Upper lobe of right lung (tissue), 1 donor: ENCODE data around the gene SLC25A44. TPM values are rescaled to one million over a fixed set of nuclear protein-coding genes. Genes with fewer than 3 reads are reported as not detected.

ENCODE experiments used
- ATAC-seq: fragments of 200-7000 bp; cut with Tn5 transposase; one replicate; pipeline ENCODE4 v1.9.1; 2020; ENCODE audit warnings: mild to moderate bottlenecking, moderate library complexity
- DNase-seq: peaks from one replicate; pipeline ENCODE4 v3.0.0-alpha.2; 2020
- H3K27ac ChIP-seq: fragments of 200-600 bp; one replicate; pipeline ENCODE4 v1.8.0; 2022
- H3K27me3 ChIP-seq: fragments of 200-600 bp; one replicate; pipeline ENCODE4 v1.8.0; 2022; ENCODE audit warnings: mild to moderate bottlenecking
- H3K36me3 ChIP-seq: fragments of 200-600 bp; one replicate; pipeline ENCODE4 v1.8.0; 2022
- H3K4me1 ChIP-seq: fragments of 200-600 bp; one replicate; pipeline ENCODE4 v1.8.0; 2022
- H3K4me3 ChIP-seq: fragments of 200-600 bp; one replicate; pipeline ENCODE4 v1.8.0; 2022; ENCODE audit warnings: mild to moderate bottlenecking
- H3K9me3 ChIP-seq: fragments of 200-600 bp; one replicate; pipeline ENCODE4 v1.8.0; 2022
- intact Hi-C: fragments of 100-400 bp; cut with DNase I; formaldehyde crosslinking; loops from one replicate; pipeline ENCODE4 v1.11.0; 2022
- total RNA-seq: library from RNA; stranded (reverse); fragmentation: NEBNext Ultra II Directional; extraction: Animal tissue kit (Norgen Biotek cat#: 25700); gene quantifications from one replicate; pipeline ENCODE4 v1.2.1, GENCODE V29; 2021
- TF ChIP-seq, protein P1 (sequence below): fragments of 200-600 bp; IDR thresholded peaks from one replicate; pipeline ENCODE4 v1.8.0; 2022; ENCODE audit warnings: antibody characterized with exemption
- donor health status: DM: no; HTN: yes; CAD: no; lungs with severe emphysema.

SLC25A44 gene
- total RNA-seq, 1 donor from 2014 or later: 24.9 TPM

DNA sequence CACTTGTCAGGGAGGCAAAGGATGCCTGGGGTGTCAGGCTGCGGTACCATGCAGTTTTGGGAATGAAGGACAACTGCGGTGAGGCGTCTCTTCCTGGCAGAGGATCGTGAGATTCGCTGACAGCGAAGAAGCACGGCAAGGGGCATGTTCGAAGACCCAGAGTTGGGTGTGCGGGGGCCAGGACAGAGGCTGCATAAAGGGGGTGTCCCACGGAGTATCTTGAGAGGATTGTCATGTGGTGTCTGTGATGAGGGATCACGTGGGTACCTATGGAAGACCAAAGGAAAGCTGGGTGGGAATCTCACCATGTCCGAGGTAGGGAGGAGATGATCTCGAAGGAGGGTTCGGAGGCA, 372 bp downstream of the SLC25A44 start:
- H3K36me3 ChIP-seq: peaks cover 17% of the 10 kb centered on the region
- H3K4me3 ChIP-seq: peak overlapping the region; percentile 97
- intact Hi-C loops: no loop called here
- peaks cover 9% of the 10 kb centered on the region for H3K4me1 ChIP-seq
- TF ChIP-seq, protein P1, sequence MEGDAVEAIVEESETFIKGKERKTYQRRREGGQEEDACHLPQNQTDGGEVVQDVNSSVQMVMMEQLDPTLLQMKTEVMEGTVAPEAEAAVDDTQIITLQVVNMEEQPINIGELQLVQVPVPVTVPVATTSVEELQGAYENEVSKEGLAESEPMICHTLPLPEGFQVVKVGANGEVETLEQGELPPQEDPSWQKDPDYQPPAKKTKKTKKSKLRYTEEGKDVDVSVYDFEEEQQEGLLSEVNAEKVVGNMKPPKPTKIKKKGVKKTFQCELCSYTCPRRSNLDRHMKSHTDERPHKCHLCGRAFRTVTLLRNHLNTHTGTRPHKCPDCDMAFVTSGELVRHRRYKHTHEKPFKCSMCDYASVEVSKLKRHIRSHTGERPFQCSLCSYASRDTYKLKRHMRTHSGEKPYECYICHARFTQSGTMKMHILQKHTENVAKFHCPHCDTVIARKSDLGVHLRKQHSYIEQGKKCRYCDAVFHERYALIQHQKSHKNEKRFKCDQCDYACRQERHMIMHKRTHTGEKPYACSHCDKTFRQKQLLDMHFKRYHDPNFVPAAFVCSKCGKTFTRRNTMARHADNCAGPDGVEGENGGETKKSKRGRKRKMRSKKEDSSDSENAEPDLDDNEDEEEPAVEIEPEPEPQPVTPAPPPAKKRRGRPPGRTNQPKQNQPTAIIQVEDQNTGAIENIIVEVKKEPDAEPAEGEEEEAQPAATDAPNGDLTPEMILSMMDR: no peak
- no peak for ATAC-seq
- peak overlapping the region; percentile 81 for H3K27ac ChIP-seq
- H3K9me3 ChIP-seq: no peaks in the 10 kb centered on the region
- H3K27me3 ChIP-seq: no peaks in the 10 kb centered on the region
- DNase-seq: no peak

DNA sequence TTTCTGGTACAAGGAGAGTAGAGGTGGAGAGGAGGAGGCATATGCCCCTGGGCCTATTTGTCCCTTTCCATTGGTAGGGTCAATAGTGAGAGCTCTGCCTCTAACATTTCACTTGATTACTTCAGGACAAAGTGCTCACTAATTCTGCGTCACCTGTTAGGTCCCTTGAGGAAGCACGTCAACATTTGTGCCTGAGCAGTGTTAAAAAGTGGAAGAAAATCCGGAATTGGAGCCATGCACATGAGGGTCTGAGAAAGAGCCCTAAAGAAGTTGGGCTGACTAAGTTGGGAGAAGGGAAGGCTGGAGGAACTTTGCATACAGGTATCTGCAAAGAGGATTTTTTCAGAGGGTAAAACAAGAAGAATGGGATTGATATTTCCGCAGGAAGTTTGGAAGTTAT, 1.9 kb downstream of the SLC25A44 start:
- Histone ChIP-seq H3K36me3 (peaks cover 33% of the 10 kb centered on the region), H3K4me3 (no peak overlapping the region), H3K27me3 (no peaks in the 10 kb centered on the region), H3K4me1 (peaks cover 9% of the 10 kb centered on the region), H3K9me3 (no peaks in the 10 kb centered on the region), H3K27ac (no peak overlapping the region)
- DNase-seq (no peak), ATAC-seq (no peak)
- TF ChIP-seq, protein P1: no peak
- intact Hi-C loops: no loop called here

DNA sequence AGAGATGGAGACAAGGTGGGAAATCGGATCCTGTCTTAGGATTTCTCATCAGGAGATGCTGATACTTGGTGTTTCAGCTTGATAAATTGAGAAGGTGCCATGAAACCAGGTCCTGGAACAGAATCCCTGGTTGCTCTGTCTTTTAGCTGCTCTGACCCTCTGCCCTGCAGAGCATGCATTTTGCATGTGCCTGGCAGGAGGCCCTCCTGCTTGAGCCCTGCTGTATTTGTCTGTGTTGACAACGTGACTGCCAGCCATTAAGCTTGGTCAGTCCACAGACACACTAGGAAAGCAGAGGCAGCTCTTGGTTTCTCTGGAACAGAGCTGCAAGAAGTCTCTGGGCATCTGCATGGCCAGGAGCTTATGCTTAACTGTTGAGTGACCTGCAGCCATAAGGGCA, 2.5 kb downstream of the SLC25A44 start:
- no peaks in the 10 kb centered on the region for H3K9me3 ChIP-seq
- H3K36me3 ChIP-seq: peaks cover 39% of the 10 kb centered on the region
- H3K4me1 ChIP-seq: peaks cover 15% of the 10 kb centered on the region
- no peaks in the 10 kb centered on the region for H3K27me3 ChIP-seq
- TF ChIP-seq, protein P1: no peak
- ATAC-seq (no peak), DNase-seq (no peak)
- no peak overlapping the region for H3K27ac ChIP-seq
- intact Hi-C loops: no loop called here
- H3K4me3 ChIP-seq: no peak overlapping the region

DNA sequence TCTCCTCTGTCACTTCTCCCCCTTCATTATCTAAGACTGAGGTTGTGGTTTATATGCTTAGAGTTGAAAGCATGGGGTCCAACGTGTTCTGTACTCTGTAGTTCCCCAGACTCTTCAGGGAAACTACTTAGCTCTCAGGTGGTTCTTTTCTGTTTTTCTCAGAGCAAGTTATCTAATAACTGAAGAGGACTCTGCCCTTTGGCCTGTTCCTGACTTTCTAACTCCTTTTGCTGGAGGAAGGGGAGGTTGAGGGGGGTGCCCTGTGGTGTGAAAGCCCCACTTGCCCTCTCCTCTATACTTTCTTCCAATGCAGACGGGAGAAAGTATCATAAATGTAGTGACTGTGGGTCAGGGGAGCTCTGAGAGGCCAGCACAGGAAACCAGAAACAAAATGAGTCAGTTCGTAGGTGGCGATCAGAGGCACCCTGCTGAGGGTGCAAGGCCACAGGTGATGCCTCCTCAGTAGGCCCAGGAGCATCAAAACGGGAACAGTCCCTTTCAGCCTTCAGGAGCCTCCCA, 5.0 kb downstream of the SLC25A44 start:
- ATAC-seq (no peak), DNase-seq (no peak)
- TF ChIP-seq, protein P1: no peak
- Histone ChIP-seq H3K9me3 (no peaks in the 10 kb centered on the region), H3K27ac (no peak overlapping the region), H3K36me3 (peaks cover 53% of the 10 kb centered on the region), H3K27me3 (no peaks in the 10 kb centered on the region), H3K4me3 (no peak overlapping the region), H3K4me1 (peaks cover 26% of the 10 kb centered on the region)
- intact Hi-C loops: no loop called here

GRCh38 chr1:156200044-156200443, 6.1 kb downstream of the SLC25A44 start:
- TF ChIP-seq, protein P1: no peak
- Histone ChIP-seq H3K9me3 (no peaks in the 10 kb centered on the region), H3K4me3 (no peak overlapping the region), H3K4me1 (peaks cover 20% of the 10 kb centered on the region), H3K36me3 (peaks cover 62% of the 10 kb centered on the region), H3K27me3 (no peaks in the 10 kb centered on the region), H3K27ac (no peak overlapping the region)
- no peak for ATAC-seq
- intact Hi-C loops: no loop called here
- DNase-seq: no peak

GRCh38 chr1:156203331-156203730, 9.4 kb downstream of the SLC25A44 start:
- H3K27ac ChIP-seq: peak overlapping the region; percentile 47
- no peak for ATAC-seq
- peaks cover 72% of the 10 kb centered on the region for H3K36me3 ChIP-seq
- no peak overlapping the region for H3K4me3 ChIP-seq
- DNase-seq: no peak
- TF ChIP-seq, protein P1: no peak
- peaks cover 18% of the 10 kb centered on the region for H3K4me1 ChIP-seq
- no peaks in the 10 kb centered on the region for H3K9me3 ChIP-seq
- no peaks in the 10 kb centered on the region for H3K27me3 ChIP-seq
- intact Hi-C loops: no loop called here
